HG03432 (cell line): ENCODE measurements around the gene FKBP9.
A peak's percentile ranks its signal among the peaks of the same experiment; 100 is the strongest.

ENCODE experiments used
- ATAC-seq: cut with Tn5 transposase; IDR thresholded peaks from one replicate; pipeline ENCODE4 v1.9.1; 2021; ENCODE audit warnings: mild to moderate bottlenecking, moderate library complexity; ENCODE audit not compliant: unreplicated experiment

Gene FKBP9

DNA sequence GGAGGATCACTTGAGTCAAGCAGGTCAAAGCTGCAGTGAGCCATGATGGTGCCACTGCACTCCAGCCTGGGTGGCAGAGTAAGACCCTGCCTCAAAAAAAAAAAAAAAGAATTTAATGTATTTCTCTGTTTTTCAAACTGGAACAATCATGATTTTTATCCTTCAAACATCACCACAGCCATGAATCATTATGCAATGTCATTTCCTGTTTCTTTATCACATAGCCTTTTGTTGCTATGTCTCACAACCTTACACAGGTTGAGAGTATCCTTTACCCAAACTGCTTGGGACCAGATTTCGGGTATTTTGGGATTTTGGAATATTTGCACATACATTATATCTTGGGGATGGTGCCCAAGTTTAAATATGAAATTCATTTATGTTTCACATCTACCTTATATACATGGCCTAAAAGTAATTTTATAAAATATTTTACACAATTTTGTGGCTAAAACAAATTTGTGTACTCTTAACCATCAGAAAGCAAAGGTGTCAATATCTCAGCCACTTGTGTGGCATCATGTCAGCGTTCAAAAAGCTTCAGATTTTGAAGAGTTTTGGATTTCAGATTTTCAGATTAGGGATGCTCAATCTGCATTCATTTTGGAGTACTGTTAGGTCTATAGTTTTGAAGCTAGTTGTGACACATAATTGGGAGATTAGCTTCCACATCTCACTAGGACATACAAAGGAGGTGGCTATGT lies 97.2 kb downstream of the FKBP9 start:
- peak; percentile 36 for ATAC-seq

DNA sequence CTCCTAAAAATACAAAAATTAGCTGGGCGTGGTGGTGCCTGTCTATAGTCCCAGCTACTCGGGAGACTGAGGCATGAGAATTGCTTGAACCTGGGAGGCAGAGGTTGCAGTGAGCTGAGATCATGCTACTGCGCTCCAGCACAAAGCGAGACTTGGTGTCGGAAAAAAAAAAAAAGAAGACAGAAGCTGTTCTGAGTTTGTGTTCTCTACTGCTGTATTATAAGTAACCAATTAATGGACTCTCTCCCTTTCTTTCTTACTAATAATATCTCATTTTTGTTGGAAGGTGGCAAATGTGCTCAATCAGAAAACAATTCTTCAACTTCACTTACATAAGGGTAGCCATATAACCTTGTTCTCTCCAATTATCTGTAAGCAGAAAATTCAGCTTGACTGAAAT lies 97.9 kb downstream of the FKBP9 start:
- ATAC-seq, result no peak
